Neural cell (in vitro differentiated cells): Measurements from ENCODE around the gene ANO4. TPM values are rescaled to one million over a fixed set of nuclear protein-coding genes. Genes with fewer than 3 reads are reported as not detected.

Source experiments
- H2AFZ ChIP-seq: fragments of 200-600, 300-800 bp; sonication (generic), shearing (Covaris generic); 2 replicates; pipeline ENCODE4 v1.6.0; 2014; ENCODE audit warnings: low read depth, mild to moderate bottlenecking, antibody characterized with exemption, low read length, moderate library complexity
- H3F3A ChIP-seq: fragments of 200-600 bp; shearing (Covaris generic); 2 replicates; pipeline ENCODE4 v1.6.1; 2016; ENCODE audit warnings: mild to moderate bottlenecking, moderate library complexity, mixed read lengths, antibody characterized with exemption, low read length; ENCODE audit not compliant: insufficient read depth, poor library complexity, severe bottlenecking
- H3K27ac ChIP-seq: fragments of 200-600, 300-800 bp; sonication (generic), shearing (Covaris generic); 2 replicates; pipeline ENCODE4 v1.5.1; 2014; ENCODE audit warnings: mild to moderate bottlenecking, low read length, moderate library complexity
- H3K27me3 ChIP-seq: fragments of 300-800, 200-600 bp; sonication (generic), shearing (Covaris generic); 2 replicates; pipeline ENCODE4 v1.6.0; 2014; ENCODE audit warnings: mild to moderate bottlenecking, low read depth, low read length, moderate library complexity; ENCODE audit not compliant: insufficient read depth
- H3K36me3 ChIP-seq: fragments of 300-800, 200-600 bp; sonication (generic), shearing (Covaris generic); 2 replicates; pipeline ENCODE4 v1.5.1; 2014; ENCODE audit warnings: mild to moderate bottlenecking, antibody characterized with exemption, low read length, moderate library complexity; ENCODE audit not compliant: insufficient read depth
- H3K4me2 ChIP-seq: fragments of 300-800, 200-600 bp; sonication (generic), shearing (Covaris generic); 2 replicates; pipeline ENCODE4 v1.6.0; 2014; ENCODE audit warnings: mild to moderate bottlenecking, low read length
- H3K4me3 ChIP-seq: fragments of 300-800, 200-600 bp; sonication (generic), shearing (Covaris generic); 2 replicates; pipeline ENCODE4 v1.5.1; 2014; ENCODE audit warnings: mild to moderate bottlenecking, low read length, moderate library complexity
- H3K79me2 ChIP-seq: fragments of 200-600 bp; shearing (Covaris generic); replicated peaks from 2 replicates; pipeline ENCODE4 v1.6.0; 2014; ENCODE audit warnings: mild to moderate bottlenecking, low read length, moderate library complexity; ENCODE audit not compliant: insufficient read depth
- H3K9ac ChIP-seq: fragments of 300-800, 200-600 bp; sonication (generic), shearing (Covaris generic); 2 replicates; pipeline ENCODE4 v1.6.1; 2016; ENCODE audit warnings: mild to moderate bottlenecking, low read length, mixed read lengths
- H3K9me2 ChIP-seq: fragments of 200-600 bp; shearing (Covaris generic); 2 replicates; pipeline ENCODE4 v1.6.1; 2016; ENCODE audit warnings: mild to moderate bottlenecking, low read length, mixed read lengths; ENCODE audit not compliant: insufficient read depth
- H3K9me3 ChIP-seq: fragments of 200-600, 300-800 bp; sonication (generic), shearing (Covaris generic); 2 replicates; pipeline ENCODE4 v1.6.1; 2016; ENCODE audit warnings: mild to moderate bottlenecking, mixed run types, low read length, moderate library complexity, mixed read lengths
- H4K20me1 ChIP-seq: fragments of 200-600 bp; shearing (Covaris generic); 2 replicates; pipeline ENCODE4 v1.6.1; 2016; ENCODE audit warnings: mild to moderate bottlenecking, mixed run types; ENCODE audit not compliant: insufficient read depth
- EP300 ChIP-seq: fragments of 450-650 bp; conservative IDR thresholded peaks from 2 replicates; pipeline ENCODE4 v1.6.1; 2014; ENCODE audit warnings: antibody characterized with exemption, mild to moderate bottlenecking, moderate library complexity; ENCODE audit not compliant: poor library complexity, severe bottlenecking
- EZH2 ChIP-seq: fragments of 200-600, 300-800 bp; shearing (Covaris generic), sonication (generic); IDR thresholded peaks from 2 replicates; pipeline ENCODE4 v1.6.1; 2014; ENCODE audit warnings: antibody characterized with exemption, low read length, borderline replicate concordance, mild to moderate bottlenecking; ENCODE audit not compliant: insufficient read depth, poor library complexity, severe bottlenecking
- MXI1 ChIP-seq: fragments of 450-650 bp; conservative IDR thresholded peaks from 2 replicates; pipeline ENCODE4 v1.6.1; 2014; ENCODE audit warnings: antibody characterized with exemption, mild to moderate bottlenecking; ENCODE audit not compliant: poor library complexity, severe bottlenecking
- POLR2AphosphoS5 ChIP-seq: IDR thresholded peaks from 2 replicates; pipeline ENCODE4 v1.6.1; 2012
- RAD21 ChIP-seq: fragments of 450-650 bp; conservative IDR thresholded peaks from 2 replicates; pipeline ENCODE4 v1.6.1; 2014; ENCODE audit warnings: antibody characterized with exemption, mild to moderate bottlenecking, moderate library complexity
- SMC3 ChIP-seq: fragments of 450-650 bp; conservative IDR thresholded peaks from 2 replicates; pipeline ENCODE4 v1.6.1; 2014; ENCODE audit warnings: antibody characterized with exemption, mild to moderate bottlenecking, moderate library complexity; ENCODE audit not compliant: poor library complexity
- TAF1 ChIP-seq: IDR thresholded peaks from 2 replicates; pipeline ENCODE4 v1.6.1; 2012; ENCODE audit warnings: low read depth
- polyA plus RNA-seq: library from polyadenylated mRNA; depleted of rRNA; stranded (reverse); fragments of >200 nt; gene quantifications from 2 replicates; pipeline ENCODE4 v1.2.3, GENCODE V29; 2014
- TF ChIP-seq, protein P1 (sequence below): IDR thresholded peaks from 2 replicates; pipeline ENCODE4 v1.6.1; 2012; ENCODE audit warnings: borderline replicate concordance
- TF ChIP-seq, protein P2 (sequence below): fragments of 450-650 bp; IDR thresholded peaks from 2 replicates; pipeline ENCODE4 v1.5.1; 2014; ENCODE audit warnings: antibody characterized with exemption, mild to moderate bottlenecking, moderate library complexity; ENCODE audit not compliant: poor library complexity, severe bottlenecking

ANO4 gene
- polyA plus RNA-seq, 1 donor from 2014 or later, result 11.1 TPM

DNA sequence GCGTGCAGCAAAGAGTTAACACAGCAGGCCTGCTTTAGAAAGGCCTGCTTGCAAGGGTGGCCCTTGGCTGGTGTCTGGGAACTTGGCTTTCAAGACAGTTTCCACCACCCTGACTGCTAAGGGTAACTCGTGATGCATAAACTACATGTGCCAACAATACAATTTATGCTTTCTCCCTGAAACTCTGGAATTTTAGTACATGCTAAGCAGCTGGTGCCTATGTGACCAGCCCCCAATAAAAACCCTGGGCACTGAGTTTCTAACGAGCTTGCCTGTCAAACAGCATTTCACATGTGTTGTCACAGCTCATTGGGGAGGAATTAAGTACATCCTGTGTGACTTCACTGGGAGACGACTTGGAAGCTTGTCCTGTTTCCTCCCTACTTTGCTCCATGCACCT lies 282.3 kb downstream of the ANO4 start:
- peaks cover 5% of the 10 kb centered on the region for H3F3A ChIP-seq
- no peak overlapping the region for H3K4me3 ChIP-seq
- H3K9me2 ChIP-seq, result no peaks in the 10 kb centered on the region
- no peaks in the 10 kb centered on the region for H4K20me1 ChIP-seq
- H3K27ac ChIP-seq, result no peak overlapping the region
- H3K4me2 ChIP-seq, result no peak overlapping the region
- no peak overlapping the region for H3K9ac ChIP-seq
- H3K27me3 ChIP-seq, result no peaks in the 10 kb centered on the region
- no peaks in the 10 kb centered on the region for H3K36me3 ChIP-seq
- no peak overlapping the region for H2AFZ ChIP-seq
- H3K79me2 ChIP-seq, result no peaks in the 10 kb centered on the region
- no peaks in the 10 kb centered on the region for H3K9me3 ChIP-seq
- no peak for TF ChIP-seq TAF1
- TF ChIP-seq EP300, result no peak
- no peak for TF ChIP-seq EZH2
- TF ChIP-seq MXI1, result no peak
- TF ChIP-seq, protein P1, sequence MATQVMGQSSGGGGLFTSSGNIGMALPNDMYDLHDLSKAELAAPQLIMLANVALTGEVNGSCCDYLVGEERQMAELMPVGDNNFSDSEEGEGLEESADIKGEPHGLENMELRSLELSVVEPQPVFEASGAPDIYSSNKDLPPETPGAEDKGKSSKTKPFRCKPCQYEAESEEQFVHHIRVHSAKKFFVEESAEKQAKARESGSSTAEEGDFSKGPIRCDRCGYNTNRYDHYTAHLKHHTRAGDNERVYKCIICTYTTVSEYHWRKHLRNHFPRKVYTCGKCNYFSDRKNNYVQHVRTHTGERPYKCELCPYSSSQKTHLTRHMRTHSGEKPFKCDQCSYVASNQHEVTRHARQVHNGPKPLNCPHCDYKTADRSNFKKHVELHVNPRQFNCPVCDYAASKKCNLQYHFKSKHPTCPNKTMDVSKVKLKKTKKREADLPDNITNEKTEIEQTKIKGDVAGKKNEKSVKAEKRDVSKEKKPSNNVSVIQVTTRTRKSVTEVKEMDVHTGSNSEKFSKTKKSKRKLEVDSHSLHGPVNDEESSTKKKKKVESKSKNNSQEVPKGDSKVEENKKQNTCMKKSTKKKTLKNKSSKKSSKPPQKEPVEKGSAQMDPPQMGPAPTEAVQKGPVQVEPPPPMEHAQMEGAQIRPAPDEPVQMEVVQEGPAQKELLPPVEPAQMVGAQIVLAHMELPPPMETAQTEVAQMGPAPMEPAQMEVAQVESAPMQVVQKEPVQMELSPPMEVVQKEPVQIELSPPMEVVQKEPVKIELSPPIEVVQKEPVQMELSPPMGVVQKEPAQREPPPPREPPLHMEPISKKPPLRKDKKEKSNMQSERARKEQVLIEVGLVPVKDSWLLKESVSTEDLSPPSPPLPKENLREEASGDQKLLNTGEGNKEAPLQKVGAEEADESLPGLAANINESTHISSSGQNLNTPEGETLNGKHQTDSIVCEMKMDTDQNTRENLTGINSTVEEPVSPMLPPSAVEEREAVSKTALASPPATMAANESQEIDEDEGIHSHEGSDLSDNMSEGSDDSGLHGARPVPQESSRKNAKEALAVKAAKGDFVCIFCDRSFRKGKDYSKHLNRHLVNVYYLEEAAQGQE, result no peak
- TF ChIP-seq POLR2AphosphoS5, result no peak
- TF ChIP-seq, protein P2, sequence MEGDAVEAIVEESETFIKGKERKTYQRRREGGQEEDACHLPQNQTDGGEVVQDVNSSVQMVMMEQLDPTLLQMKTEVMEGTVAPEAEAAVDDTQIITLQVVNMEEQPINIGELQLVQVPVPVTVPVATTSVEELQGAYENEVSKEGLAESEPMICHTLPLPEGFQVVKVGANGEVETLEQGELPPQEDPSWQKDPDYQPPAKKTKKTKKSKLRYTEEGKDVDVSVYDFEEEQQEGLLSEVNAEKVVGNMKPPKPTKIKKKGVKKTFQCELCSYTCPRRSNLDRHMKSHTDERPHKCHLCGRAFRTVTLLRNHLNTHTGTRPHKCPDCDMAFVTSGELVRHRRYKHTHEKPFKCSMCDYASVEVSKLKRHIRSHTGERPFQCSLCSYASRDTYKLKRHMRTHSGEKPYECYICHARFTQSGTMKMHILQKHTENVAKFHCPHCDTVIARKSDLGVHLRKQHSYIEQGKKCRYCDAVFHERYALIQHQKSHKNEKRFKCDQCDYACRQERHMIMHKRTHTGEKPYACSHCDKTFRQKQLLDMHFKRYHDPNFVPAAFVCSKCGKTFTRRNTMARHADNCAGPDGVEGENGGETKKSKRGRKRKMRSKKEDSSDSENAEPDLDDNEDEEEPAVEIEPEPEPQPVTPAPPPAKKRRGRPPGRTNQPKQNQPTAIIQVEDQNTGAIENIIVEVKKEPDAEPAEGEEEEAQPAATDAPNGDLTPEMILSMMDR, result no peak
- no peak for TF ChIP-seq SMC3
- no peak for TF ChIP-seq RAD21

DNA sequence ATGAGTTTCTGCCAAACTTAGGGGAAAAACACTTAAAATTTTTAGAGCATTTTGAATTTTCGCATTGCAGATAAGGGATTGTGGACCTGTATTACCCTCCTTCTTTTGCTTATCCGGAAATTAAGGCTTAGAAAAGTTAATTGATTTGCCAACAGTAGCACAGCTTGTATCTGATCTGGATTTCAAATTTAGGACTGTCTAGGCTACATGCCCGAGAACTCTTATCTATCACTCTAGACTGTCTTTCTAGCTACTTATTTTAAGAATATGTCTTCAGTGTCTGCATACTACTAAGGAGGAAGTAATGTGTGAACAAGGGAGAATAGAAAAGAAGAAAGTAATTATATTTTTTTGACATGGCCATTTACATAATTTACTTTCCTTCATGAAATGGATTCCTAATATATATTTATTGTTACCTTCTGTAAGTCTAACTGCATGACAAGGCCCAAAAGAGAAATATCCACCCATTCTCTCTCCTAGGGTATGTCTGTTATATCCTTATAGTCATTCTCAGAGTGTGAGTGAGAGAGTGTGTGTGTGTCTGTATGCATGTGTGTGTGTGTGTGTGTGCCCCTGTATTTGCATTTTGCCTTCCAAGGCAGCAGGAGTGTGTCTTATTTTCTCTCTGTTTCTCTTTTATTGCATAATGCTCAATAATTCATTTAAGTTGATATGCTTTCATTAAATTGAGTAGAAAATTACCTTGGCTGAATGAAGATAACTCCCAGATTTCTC lies 283.4 kb downstream of the ANO4 start:
- no peaks in the 10 kb centered on the region for H3K9me3 ChIP-seq
- H3K4me3 ChIP-seq, result peak overlapping the region; percentile 12
- H3K27ac ChIP-seq, result no peak overlapping the region
- H3K9me2 ChIP-seq, result no peaks in the 10 kb centered on the region
- TF ChIP-seq RAD21 (no peak), SMC3 (no peak), POLR2AphosphoS5 (no peak), MXI1 (no peak), EZH2 (no peak), TAF1 (no peak), EP300 (no peak)
- TF ChIP-seq, protein P2, result no peak
- TF ChIP-seq, protein P1, result no peak
- H3K36me3 ChIP-seq, result no peaks in the 10 kb centered on the region
- no peak overlapping the region for H3K9ac ChIP-seq
- H4K20me1 ChIP-seq, result no peaks in the 10 kb centered on the region
- H3K27me3 ChIP-seq, result no peaks in the 10 kb centered on the region
- H2AFZ ChIP-seq, result no peak overlapping the region
- peaks cover 5% of the 10 kb centered on the region for H3F3A ChIP-seq
- no peak overlapping the region for H3K4me2 ChIP-seq
- no peaks in the 10 kb centered on the region for H3K79me2 ChIP-seq
